HUES48 (cell line): Measurements from ENCODE around the gene PLCL1.

Source experiments
- H3K27ac ChIP-seq: one replicate; pipeline ENCODE4 v1.7.0; 2013; ENCODE audit warnings: low read depth, low read length, inconsistent platforms
- H3K27me3 ChIP-seq: 2 replicates; pipeline ENCODE4 v1.6.1; 2013; ENCODE audit warnings: mild to moderate bottlenecking, low read length; ENCODE audit not compliant: control insufficient read depth, insufficient read depth
- H3K36me3 ChIP-seq: 2 replicates; pipeline ENCODE4 v1.6.1; 2013; ENCODE audit warnings: low read length; ENCODE audit not compliant: control insufficient read depth, insufficient read depth
- H3K4me1 ChIP-seq: 2 replicates; pipeline ENCODE4 v1.6.1; 2013; ENCODE audit warnings: mild to moderate bottlenecking, low read length; ENCODE audit not compliant: control insufficient read depth, insufficient read depth
- H3K4me3 ChIP-seq: 2 replicates; pipeline ENCODE4 v1.5.1; 2013; ENCODE audit warnings: mild to moderate bottlenecking, low read depth, low read length
- H3K9ac ChIP-seq: 2 replicates; pipeline ENCODE4 v1.6.1; 2013; ENCODE audit warnings: mild to moderate bottlenecking, low read depth, low read length, moderate library complexity
- H3K9me3 ChIP-seq: 2 replicates; pipeline ENCODE4 v1.6.1; 2013; ENCODE audit warnings: low read length; ENCODE audit not compliant: control insufficient read depth, insufficient read depth

PLCL1 gene

GRCh38 chr2:198096002-198096401 lies 291.6 kb downstream of the PLCL1 start:
- no peaks in the 10 kb centered on the region for H3K9me3 ChIP-seq
- no peak overlapping the region for H3K9ac ChIP-seq
- no peak overlapping the region for H3K27ac ChIP-seq
- no peaks in the 10 kb centered on the region for H3K36me3 ChIP-seq
- no peak overlapping the region for H3K4me3 ChIP-seq
- H3K27me3 ChIP-seq = no peaks in the 10 kb centered on the region
- no peaks in the 10 kb centered on the region for H3K4me1 ChIP-seq

- no peaks in the 10 kb centered on the region for H3K27me3 ChIP-seq
- no peak overlapping the region for H3K27ac ChIP-seq
- no peaks in the 10 kb centered on the region for H3K9me3 ChIP-seq
- H3K4me3 ChIP-seq = no peak overlapping the region
- H3K4me1 ChIP-seq = no peaks in the 10 kb centered on the region
- H3K9ac ChIP-seq = no peak overlapping the region
- H3K36me3 ChIP-seq = no peaks in the 10 kb centered on the region
Observed at GRCh38 chr2:198096965-198097364, 292.6 kb downstream of the PLCL1 start.

DNA sequence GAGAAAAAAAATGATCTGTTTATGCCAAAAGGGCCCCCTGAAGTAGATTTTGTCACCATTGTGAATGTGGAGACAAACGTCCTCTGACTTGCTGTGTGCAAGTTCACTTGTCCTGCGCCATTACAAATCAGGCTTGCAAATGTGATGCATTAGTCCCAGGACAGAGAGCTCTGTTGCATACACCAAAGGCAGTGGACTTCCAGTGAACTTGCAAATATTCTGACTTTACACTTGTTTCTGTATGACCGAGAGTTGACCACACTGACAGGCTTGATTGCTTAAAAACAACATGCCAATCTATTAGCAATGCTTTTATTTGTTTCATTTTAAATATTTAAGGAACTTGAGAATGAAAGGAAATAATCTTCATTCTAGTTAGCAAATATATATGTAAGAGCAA lies 293.2 kb downstream of the PLCL1 start:
- Histone ChIP-seq H3K36me3 (no peaks in the 10 kb centered on the region), H3K4me3 (no peak overlapping the region)

GRCh38 chr2:198098386-198098785 lies 294.0 kb downstream of the PLCL1 start:
- H3K27ac ChIP-seq = no peak overlapping the region

More for the DNA sequence above, 293.2 kb downstream of the PLCL1 start:
- Histone ChIP-seq H3K4me1 (no peaks in the 10 kb centered on the region), H3K9me3 (no peaks in the 10 kb centered on the region), H3K9ac (no peak overlapping the region), H3K27ac (no peak overlapping the region), H3K27me3 (no peaks in the 10 kb centered on the region)

GRCh38 chr2:198098918-198099317 lies 294.5 kb downstream of the PLCL1 start:
- no peaks in the 10 kb centered on the region for H3K9me3 ChIP-seq
- H3K4me3 ChIP-seq = no peak overlapping the region
- H3K9ac ChIP-seq = no peak overlapping the region
- H3K36me3 ChIP-seq = no peaks in the 10 kb centered on the region
- H3K27ac ChIP-seq = no peak overlapping the region
- H3K4me1 ChIP-seq = no peaks in the 10 kb centered on the region
- H3K27me3 ChIP-seq = no peaks in the 10 kb centered on the region

More at GRCh38 chr2:198098386-198098785, 294.0 kb downstream of the PLCL1 start:
- Histone ChIP-seq H3K27me3 (no peaks in the 10 kb centered on the region), H3K4me3 (no peak overlapping the region), H3K9ac (no peak overlapping the region), H3K4me1 (no peaks in the 10 kb centered on the region), H3K36me3 (no peaks in the 10 kb centered on the region), H3K9me3 (no peaks in the 10 kb centered on the region)

DNA sequence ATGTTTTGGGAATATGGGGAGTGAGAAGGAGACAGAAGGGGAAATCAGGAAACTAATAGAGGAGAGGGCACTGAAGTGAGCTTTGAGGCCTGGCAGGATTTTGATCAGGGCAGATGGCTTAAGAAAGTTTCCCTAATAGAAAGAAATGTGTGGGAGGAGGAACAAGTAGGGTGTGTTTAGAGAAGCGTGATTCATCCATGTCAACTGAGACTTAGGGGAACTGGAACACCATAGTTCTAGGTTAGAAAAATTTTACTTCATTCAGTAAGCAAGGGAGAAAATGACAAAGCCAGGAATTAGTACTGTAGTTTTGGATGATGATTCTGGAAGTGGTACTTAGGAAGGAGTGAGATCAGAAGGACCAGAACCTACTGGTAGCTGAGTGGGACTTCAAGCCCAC lies 296.0 kb downstream of the PLCL1 start:
- Histone ChIP-seq H3K36me3 (no peaks in the 10 kb centered on the region), H3K27me3 (no peaks in the 10 kb centered on the region), H3K27ac (no peak overlapping the region), H3K4me3 (no peak overlapping the region), H3K9me3 (no peaks in the 10 kb centered on the region), H3K4me1 (no peaks in the 10 kb centered on the region), H3K9ac (no peak overlapping the region)

GRCh38 chr2:198101688-198102087 lies 297.3 kb downstream of the PLCL1 start:
- no peaks in the 10 kb centered on the region for H3K36me3 ChIP-seq
- H3K4me3 ChIP-seq = no peak overlapping the region
- no peaks in the 10 kb centered on the region for H3K4me1 ChIP-seq
- H3K27ac ChIP-seq = no peak overlapping the region
- no peak overlapping the region for H3K9ac ChIP-seq
- no peaks in the 10 kb centered on the region for H3K9me3 ChIP-seq
- H3K27me3 ChIP-seq = no peaks in the 10 kb centered on the region

- Histone ChIP-seq H3K9ac (no peak overlapping the region), H3K27me3 (no peaks in the 10 kb centered on the region), H3K4me3 (no peak overlapping the region), H3K9me3 (no peaks in the 10 kb centered on the region), H3K36me3 (no peaks in the 10 kb centered on the region), H3K27ac (no peak overlapping the region), H3K4me1 (no peaks in the 10 kb centered on the region)
Observed at GRCh38 chr2:198102120-198102519, 297.7 kb downstream of the PLCL1 start.

GRCh38 chr2:198102856-198103255 lies 298.5 kb downstream of the PLCL1 start:
- Histone ChIP-seq H3K36me3 (no peaks in the 10 kb centered on the region), H3K4me1 (no peaks in the 10 kb centered on the region), H3K9ac (no peak overlapping the region), H3K4me3 (no peak overlapping the region), H3K27me3 (no peaks in the 10 kb centered on the region), H3K27ac (no peak overlapping the region), H3K9me3 (no peaks in the 10 kb centered on the region)

GRCh38 chr2:198106621-198107385 lies 302.4 kb downstream of the PLCL1 start:
- no peaks in the 10 kb centered on the region for H3K36me3 ChIP-seq
- H3K4me1 ChIP-seq = no peaks in the 10 kb centered on the region
- H3K27me3 ChIP-seq = no peaks in the 10 kb centered on the region
- no peak overlapping the region for H3K27ac ChIP-seq
- no peak overlapping the region for H3K4me3 ChIP-seq
- H3K9ac ChIP-seq = no peak overlapping the region
- no peaks in the 10 kb centered on the region for H3K9me3 ChIP-seq

GRCh38 chr2:198113316-198113715 lies 308.9 kb downstream of the PLCL1 start:
- Histone ChIP-seq H3K9ac (no peak overlapping the region), H3K9me3 (no peaks in the 10 kb centered on the region), H3K36me3 (no peaks in the 10 kb centered on the region), H3K4me3 (no peak overlapping the region), H3K27ac (no peak overlapping the region), H3K4me1 (peaks cover 3% of the 10 kb centered on the region; the same call in 1 of the 2 replicates), H3K27me3 (no peaks in the 10 kb centered on the region)
